Thyroid gland (tissue), 4 donors: ENCODE data around the gene CRYBG3. TPM values are rescaled to one million over a fixed set of nuclear protein-coding genes. Genes with fewer than 3 reads are reported as not detected.
"Not testable (repeated sequence)": the region's sequence is repeated elsewhere in the genome, so short reads cannot be mapped to it uniquely, and the experiment has no call there.

Source experiments
- DNase-seq, 2 donors: peaks; one replicate each; pipeline ENCODE4 v3.0.0-alpha.2; 2019
- H3K27ac ChIP-seq, 3 donors: fragments of 200-600 bp; sonication (generic); 1 replicate in 2 of 3; 2 replicates in 1 of 3; pipeline ENCODE4 v1.5.1; 2016 to 2019; ENCODE audit warnings: mild to moderate bottlenecking in 1 of 3, moderate library complexity in 1 of 3
- H3K27me3 ChIP-seq: fragments of 200-600 bp; sonication (generic); one replicate; pipeline ENCODE4 v1.5.1; 2019
- H3K36me3 ChIP-seq, 2 donors: fragments of 200-600 bp; sonication (generic); one replicate each; pipeline ENCODE4 v1.5.1; 2016 to 2019
- H3K4me1 ChIP-seq, 2 donors: fragments of 200-600 bp; sonication (generic); one replicate each; pipeline ENCODE4 v1.5.1; 2017 to 2019
- H3K4me3 ChIP-seq, 3 donors: fragments of 200-600 bp; sonication (generic); replicated peaks in 1 of 3; 1 replicate in 2 of 3; 2 replicates in 1 of 3; pipeline ENCODE4 v1.5.1; 2016; ENCODE audit warnings: mild to moderate bottlenecking in 1 of 3
- H3K9me3 ChIP-seq: fragments of 200-600 bp; sonication (generic); one replicate; pipeline ENCODE4 v1.5.1; 2017
- POLR2A ChIP-seq, 2 donors: fragments of 450-650 bp; IDR thresholded peaks; one replicate each; pipeline ENCODE4 v1.6.1; 2017; ENCODE audit warnings: antibody characterized with exemption in 2 of 2, mild to moderate bottlenecking in 2 of 2, moderate library complexity in 1 of 2
- WGBS, 2 donors: methylation state at CpG; one replicate each; pipeline ENCODE4 v1.1.5; 2017; 5-methylcytosine and 5-hydroxymethylcytosine counted together
- intact Hi-C: fragments of 100-400 bp; cut with DNase I; formaldehyde crosslinking; loops from one replicate; pipeline ENCODE4 v1.15.1; 2023
- total RNA-seq, 4 donors: library from RNA; depleted of rRNA; stranded (reverse); fragments of >200 nt; gene quantifications; one replicate each; pipeline ENCODE4 v1.2.3, GENCODE V29; 2016
- TF ChIP-seq, protein P1 (sequence below), 6 experiments: fragments of 200-600 bp in 3 of 6; fragments of 450-650 bp in 3 of 6; sonication (generic) in 3 of 6; IDR thresholded peaks; one replicate each; pipeline ENCODE4 v1.5.1; 2016 to 2019; ENCODE audit warnings: antibody characterized with exemption in 6 of 6, mild to moderate bottlenecking in 2 of 6, inconsistent platforms in 1 of 6, moderate library complexity in 1 of 6

Gene CRYBG3
- total RNA-seq, 4 donors from 2014 or later = 65.3 to 108 (median 79.4) TPM

DNA sequence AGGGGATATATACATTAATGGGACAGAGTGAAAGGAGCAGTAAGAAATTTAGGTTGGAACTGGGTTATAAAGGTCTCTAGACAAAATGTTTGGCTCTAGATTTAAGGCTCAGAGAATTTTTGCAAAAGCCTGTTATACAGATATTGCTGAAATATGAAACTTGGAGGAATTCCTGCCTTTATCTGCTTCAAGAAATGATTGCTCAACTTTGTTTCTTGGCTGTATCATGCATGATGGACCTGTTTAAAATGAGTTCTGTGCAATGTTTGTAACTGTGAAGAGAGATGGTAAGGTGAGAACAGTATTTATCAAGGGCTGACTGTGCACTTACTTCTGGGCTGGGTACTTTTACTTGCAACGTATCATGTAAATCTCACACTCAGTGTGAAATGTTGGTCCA, 3.3 kb downstream of the CRYBG3 start:
- TF ChIP-seq POLR2A (IDR thresholded peaks at IDR 0.05) = no peak
- TF ChIP-seq, protein P1, sequence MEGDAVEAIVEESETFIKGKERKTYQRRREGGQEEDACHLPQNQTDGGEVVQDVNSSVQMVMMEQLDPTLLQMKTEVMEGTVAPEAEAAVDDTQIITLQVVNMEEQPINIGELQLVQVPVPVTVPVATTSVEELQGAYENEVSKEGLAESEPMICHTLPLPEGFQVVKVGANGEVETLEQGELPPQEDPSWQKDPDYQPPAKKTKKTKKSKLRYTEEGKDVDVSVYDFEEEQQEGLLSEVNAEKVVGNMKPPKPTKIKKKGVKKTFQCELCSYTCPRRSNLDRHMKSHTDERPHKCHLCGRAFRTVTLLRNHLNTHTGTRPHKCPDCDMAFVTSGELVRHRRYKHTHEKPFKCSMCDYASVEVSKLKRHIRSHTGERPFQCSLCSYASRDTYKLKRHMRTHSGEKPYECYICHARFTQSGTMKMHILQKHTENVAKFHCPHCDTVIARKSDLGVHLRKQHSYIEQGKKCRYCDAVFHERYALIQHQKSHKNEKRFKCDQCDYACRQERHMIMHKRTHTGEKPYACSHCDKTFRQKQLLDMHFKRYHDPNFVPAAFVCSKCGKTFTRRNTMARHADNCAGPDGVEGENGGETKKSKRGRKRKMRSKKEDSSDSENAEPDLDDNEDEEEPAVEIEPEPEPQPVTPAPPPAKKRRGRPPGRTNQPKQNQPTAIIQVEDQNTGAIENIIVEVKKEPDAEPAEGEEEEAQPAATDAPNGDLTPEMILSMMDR (IDR thresholded peaks at IDR 0.05) = no peak
- Histone ChIP-seq H3K9me3 (no peaks in the 10 kb centered on the region), H3K4me3 (no peak overlapping the region), H3K36me3 (no peaks in the 10 kb centered on the region), H3K27me3 (no peaks in the 10 kb centered on the region), H3K27ac (no peak overlapping the region), H3K4me1 (peaks cover 26 to 31% of the 10 kb centered on the region in 2 donors)
- WGBS, 2 donors = 94 to 97% methylated on average over 1 of the region's 1 CpG
- intact Hi-C loops = no loop called here
- DNase-seq = no peak

DNA sequence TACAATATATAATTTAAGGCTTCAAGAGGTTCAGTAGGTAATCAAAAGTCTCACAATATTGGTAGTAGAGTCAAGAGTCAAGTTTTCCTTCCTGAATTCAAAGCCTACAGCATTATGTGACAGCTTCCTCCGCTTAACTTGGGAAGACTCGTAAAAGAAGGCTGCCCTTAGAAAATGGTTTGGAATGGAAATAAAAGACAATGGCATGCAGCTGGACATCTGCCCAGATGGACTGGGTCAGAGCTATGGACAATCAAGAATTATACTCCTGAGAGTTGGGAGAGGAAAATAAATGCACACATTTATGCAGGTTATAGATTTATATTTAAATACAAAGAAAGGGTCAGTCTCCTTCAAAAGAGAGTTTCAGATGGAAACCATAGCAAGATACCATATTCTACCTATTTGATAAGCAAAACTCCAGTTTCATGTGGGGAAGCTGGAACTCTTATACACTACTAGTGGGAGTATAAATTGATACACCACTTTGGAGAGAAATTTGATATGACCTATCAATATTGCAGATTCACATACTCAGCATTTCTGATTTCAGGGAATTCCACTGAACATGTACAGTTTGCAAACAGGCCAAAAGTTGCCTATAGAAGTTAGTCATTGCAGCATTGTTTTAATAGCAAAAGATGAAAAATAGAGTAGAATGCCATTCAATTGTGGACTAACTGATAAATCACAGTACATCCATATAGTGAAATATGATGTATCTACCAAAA, 6.1 kb downstream of the CRYBG3 start:
- intact Hi-C loops = no loop called here
- Histone ChIP-seq H3K4me3 (no peak overlapping the region), H3K27ac (no peak overlapping the region), H3K36me3 (no peaks in the 10 kb centered on the region), H3K27me3 (no peaks in the 10 kb centered on the region), H3K4me1 (peaks cover 28 to 30% of the 10 kb centered on the region in 2 donors), H3K9me3 (no peaks in the 10 kb centered on the region)
- peak in 1 of 2 donors; percentile 6 for DNase-seq
- TF ChIP-seq POLR2A (IDR thresholded peaks at IDR 0.05) = no peak
- TF ChIP-seq, protein P1 (IDR thresholded peaks at IDR 0.05) = no peak
- WGBS, 2 donors = 71 to 80% methylated on average over 2 of the region's 2 CpGs

DNA sequence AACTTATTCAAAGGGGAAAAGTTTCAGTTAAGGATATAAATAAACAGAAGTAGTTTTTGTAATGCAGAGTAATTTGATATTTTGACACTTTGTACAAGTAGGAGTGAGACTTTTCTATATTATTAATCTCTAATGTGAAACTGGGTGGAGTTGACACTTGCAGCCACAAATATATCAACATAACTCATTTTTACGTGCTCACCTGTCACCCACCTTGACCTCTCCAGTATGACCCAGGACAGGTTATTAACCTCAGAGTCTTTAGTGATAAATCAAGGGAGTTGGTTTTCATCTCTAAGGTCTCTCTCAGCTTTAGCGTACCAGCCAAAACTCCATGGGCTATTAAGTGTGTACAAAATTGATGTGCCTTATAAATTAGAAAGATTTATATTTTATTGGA, 7.4 kb downstream of the CRYBG3 start:
- Histone ChIP-seq H3K4me3 (no peak overlapping the region), H3K4me1 (peaks cover 24 to 34% of the 10 kb centered on the region in 2 donors), H3K27ac (no peak overlapping the region), H3K27me3 (no peaks in the 10 kb centered on the region), H3K36me3 (no peaks in the 10 kb centered on the region), H3K9me3 (no peaks in the 10 kb centered on the region)
- 93 to 96% methylated on average over 2 of the region's 2 CpGs for WGBS, 2 donors
- intact Hi-C loops = no loop called here
- DNase-seq = no peak
- TF ChIP-seq, protein P1 (IDR thresholded peaks at IDR 0.05) = no peak
- TF ChIP-seq POLR2A (IDR thresholded peaks at IDR 0.05) = no peak

DNA sequence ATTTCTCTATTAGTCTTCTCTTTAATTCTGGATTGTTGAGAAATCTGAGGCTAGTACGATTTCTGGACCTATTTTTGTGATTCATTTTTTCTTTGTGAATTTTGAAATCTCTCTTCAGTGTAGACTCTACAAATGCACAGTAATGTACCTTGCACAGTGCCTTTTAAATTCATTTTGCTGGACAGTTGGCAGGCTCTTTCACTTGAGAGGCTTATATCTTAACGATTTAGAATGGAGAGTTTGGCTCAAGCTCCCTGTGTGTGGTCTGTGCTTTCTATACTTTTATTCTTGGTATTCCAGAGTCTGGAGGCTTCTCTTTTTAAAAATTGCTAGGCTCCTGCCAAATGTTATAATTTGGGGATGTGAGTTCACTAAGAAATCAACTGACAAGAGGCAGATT, 8.8 kb downstream of the CRYBG3 start:
- intact Hi-C loops = no loop called here
- Histone ChIP-seq H3K36me3 (no peaks in the 10 kb centered on the region), H3K9me3 (no peaks in the 10 kb centered on the region), H3K27ac (no peak overlapping the region), H3K4me3 (no peak overlapping the region), H3K4me1 (peaks cover 11 to 25% of the 10 kb centered on the region in 2 donors), H3K27me3 (no peaks in the 10 kb centered on the region)
- WGBS, 2 donors = 45 to 56% methylated on average over 2 of the region's 2 CpGs
- TF ChIP-seq, protein P1 (IDR thresholded peaks at IDR 0.05) = no peak
- TF ChIP-seq POLR2A (IDR thresholded peaks at IDR 0.05) = no peak
- no peak for DNase-seq

DNA sequence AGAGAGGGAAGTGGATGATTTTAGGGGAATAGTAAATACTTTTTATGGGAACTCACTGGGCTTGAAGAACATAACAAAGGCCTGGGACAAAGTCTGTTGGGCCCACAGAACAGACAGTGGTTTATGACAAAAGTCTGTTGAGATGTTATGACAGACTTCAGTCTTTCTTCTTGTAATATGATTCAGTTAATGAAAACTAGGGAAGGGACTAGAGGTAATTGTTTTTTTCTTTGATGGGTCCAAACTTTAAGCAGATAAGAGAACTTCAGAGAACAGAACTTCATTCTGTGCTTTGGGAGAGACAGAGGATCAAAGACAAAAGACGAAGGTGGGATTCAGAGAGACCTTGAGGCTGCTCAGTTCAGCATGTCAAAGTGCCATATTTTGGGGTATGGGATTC, 9.3 kb downstream of the CRYBG3 start:
- H3K4me1 ChIP-seq = peaks cover 6 to 20% of the 10 kb centered on the region in 2 donors
- no peak overlapping the region for H3K4me3 ChIP-seq
- 93 to 98% methylated on average over 1 of the region's 1 CpG for WGBS, 2 donors
- H3K27me3 ChIP-seq = no peaks in the 10 kb centered on the region
- H3K9me3 ChIP-seq = no peaks in the 10 kb centered on the region
- H3K27ac ChIP-seq = no peak overlapping the region
- H3K36me3 ChIP-seq = no peaks in the 10 kb centered on the region
- DNase-seq = no peak
- intact Hi-C loops = no loop called here
- TF ChIP-seq, protein P1 (IDR thresholded peaks at IDR 0.05) = no peak
- TF ChIP-seq POLR2A (IDR thresholded peaks at IDR 0.05) = no peak

DNA sequence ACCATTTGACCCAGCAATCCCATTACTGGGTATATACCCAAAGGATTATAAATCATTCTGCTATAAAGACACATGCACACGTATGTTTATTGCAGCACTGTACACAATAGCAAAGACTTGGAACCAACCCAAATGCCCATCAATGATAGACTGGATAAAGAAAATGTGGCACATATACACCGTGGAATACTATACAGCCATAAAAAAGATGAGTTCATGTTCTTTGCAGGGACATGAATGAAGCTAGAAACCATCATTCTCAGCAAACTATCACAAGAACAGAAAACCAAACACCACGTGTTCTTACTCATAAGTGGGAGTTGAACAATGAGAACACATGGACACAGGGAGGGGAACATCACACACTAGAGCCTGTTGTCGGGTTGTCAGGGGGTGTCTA, 11.4 kb downstream of the CRYBG3 start:
- intact Hi-C loops, H3K36me3 ChIP-seq: not testable (repeated sequence)
- 95 to 96% methylated on average over 4 of the region's 4 CpGs for WGBS, 2 donors

More for the DNA sequence above, 11.4 kb downstream of the CRYBG3 start:
- H3K4me1 ChIP-seq = peaks cover 0 to 14% of the 10 kb centered on the region in 2 donors
- H3K4me3 ChIP-seq, DNase-seq, H3K27me3 ChIP-seq, H3K9me3 ChIP-seq, H3K27ac ChIP-seq: not testable (repeated sequence)
